HCEC 1CT (cell line): ENCODE data around the gene ELFN2.

Experiments used
- DNase-seq: peaks from one replicate; pipeline ENCODE4 v3.0.0-alpha.2; 2017

The ELFN2 gene

GRCh38 chr22:37425800-37426705 lies 1.2 kb downstream of the ELFN2 start:
- no peak for DNase-seq

DNA sequence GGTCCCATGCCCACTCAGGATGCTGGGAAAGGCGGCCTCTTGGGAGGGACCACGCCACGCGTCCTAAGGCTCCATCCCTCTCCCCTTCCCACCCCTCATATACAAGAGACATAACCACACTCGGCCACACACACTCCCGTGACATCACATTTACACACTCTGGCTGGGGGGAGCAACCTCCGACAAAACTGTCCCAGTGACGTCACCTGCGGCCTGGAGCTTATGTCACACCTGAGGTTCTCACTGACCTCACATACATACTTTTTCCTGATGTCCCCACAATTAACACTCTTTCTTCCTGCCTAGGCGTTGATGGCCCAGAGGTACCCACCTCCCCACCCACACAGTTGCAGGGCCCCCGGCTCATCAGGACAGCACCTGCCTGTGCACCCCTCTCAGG lies 1.9 kb downstream of the ELFN2 start:
- DNase-seq: no peak

DNA sequence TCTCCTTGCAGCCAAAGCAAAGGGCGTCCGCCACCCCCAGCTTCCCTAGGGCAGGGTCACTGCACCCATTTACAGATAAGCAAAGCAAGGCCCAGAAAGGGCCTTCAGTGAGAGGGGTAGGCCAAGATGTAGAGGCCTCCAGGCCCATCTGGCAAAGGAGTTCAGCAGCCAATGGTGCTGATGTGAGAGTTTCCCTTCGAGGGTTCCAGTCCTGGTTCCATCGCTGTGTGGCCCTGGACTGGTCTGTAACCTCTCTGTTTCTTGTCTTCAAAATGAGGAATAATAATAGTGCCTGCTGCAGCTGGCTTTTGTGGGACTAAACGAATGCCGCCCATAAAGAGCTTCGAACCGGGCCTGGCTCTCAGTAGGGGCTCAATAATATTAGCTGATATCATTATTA lies 4.0 kb downstream of the ELFN2 start:
- no peak for DNase-seq

- DNase-seq: no peak
These were observed 5.8 kb downstream of the ELFN2 start for GRCh38 chr22:37421468-37421877.

GRCh38 chr22:37420686-37421467 lies 6.4 kb downstream of the ELFN2 start:
- DNase-seq: no peak

DNA sequence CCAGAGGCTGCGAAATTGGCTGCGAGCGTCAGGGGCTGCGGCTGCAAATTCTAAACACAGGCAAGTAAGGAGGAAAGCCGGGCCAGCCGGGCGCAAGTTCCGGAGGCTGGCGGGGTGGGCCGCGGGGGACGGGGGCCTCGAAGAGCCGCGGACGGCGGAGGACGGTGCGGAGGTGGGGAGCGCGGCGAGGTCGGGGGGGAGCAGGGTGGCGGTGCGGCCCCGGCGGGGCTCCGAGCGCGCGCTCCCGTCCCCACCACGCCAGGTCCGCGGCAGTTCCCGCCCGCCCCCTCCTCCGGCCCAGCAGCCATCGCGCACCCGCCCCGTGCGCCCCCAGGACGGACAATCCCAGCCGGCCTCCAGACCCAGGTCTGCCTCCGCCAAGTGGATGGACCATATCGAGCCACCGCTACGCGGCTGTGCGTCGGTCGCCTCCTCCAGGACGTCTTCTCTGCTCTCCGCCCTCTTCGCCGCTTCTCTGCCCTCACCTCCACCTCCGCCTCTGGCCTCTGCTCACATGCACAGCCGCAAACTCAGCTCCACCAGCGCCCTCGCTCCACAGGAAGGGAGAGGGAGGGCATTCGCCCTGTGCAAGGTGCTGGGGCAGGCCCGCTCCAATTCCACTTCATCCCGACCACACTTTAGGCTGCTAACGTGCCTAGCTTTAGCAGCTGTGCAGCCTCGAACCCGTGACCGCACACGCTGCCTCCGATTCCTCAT lies 7.2 kb downstream of the ELFN2 start:
- no peak for DNase-seq

- DNase-seq: no peak
These were observed 7.8 kb downstream of the ELFN2 start for GRCh38 chr22:37419370-37419968.

DNA sequence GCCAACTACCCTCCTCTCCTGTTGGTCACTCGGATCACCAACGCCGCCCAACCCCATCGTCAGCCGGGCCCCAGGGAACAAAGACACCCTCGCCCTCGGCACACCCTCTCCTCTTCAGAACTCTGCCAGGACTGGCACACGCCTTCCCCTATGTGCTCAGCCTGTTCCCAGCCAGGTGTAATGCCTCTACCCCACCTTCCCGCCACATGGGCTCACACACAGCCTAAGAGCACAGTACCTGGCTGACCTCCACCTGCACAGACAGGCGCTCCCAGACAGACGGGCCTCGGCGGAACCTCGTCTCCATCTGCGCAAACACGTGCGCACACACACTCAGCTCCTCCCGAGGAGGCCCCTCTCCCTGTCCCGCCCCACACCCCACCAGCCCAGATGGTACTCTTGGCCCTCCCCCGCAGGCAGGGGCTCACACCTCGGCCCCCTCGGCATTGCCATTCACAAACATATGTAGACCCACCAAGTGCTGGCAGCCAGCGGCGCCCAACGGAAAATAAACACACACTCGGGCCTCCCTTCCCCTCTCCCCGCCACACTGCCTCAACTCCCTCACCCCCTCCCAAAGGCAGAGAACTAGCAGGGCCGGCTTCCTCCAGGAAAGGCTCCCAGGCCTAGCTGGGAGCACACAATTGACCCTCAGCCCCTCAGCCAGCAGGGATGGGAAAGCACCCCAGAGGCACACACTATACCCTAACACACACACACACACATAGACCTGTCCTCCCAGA lies 8.5 kb downstream of the ELFN2 start:
- DNase-seq: no peak

DNA sequence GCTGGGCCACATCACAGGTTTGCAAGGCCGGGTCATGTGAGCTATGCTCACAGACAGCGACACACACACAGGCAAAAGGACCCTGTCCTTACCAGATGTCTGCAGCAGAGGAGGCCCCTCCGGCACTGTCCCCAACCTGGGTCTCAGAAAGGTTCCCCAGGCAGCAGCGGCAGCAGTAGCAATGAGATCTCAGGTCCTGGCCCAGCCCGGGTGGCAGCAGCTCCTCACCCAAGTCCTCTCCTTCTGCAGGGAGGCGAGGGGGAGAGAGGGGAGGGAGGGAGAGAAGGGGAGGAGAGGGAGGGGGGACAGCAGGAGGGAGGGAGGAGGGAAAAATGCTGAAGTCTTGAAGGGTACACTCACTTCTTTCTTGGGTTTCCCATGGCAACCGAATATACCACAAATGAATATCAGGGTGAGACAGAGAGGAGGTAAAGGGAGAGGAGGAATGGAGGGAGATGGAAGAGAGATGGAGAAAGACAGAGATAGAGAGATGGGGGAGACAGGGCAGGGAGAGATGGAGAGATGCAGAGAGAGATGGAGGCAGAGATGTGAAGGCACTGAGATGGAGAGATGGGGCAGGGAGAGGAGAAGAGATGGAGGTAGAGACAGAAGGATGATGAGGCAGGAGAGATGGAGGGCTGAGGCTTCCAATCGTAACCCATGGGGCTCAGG lies 9.5 kb downstream of the ELFN2 start:
- no peak for DNase-seq

DNA sequence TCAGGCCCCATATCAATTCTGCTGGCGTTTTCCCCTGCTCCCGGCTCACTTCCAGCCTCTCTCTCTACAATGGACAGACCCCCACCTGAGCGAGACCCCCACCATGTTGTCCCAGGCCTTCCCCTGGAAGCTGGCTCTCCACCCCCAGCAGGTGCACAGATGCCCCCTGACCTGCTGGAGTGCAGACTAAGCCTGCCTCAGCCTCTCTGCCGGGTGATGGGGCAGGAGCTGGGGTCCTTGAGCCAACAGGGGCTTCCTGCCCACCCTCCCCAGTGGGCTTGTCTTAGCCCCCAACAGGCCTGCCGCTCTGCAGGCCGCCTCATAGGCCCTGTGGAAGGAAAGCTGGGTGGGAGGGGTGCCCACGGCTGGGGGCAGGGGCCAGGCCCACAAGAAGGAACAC lies 10.0 kb downstream of the ELFN2 start:
- DNase-seq: no peak

DNA sequence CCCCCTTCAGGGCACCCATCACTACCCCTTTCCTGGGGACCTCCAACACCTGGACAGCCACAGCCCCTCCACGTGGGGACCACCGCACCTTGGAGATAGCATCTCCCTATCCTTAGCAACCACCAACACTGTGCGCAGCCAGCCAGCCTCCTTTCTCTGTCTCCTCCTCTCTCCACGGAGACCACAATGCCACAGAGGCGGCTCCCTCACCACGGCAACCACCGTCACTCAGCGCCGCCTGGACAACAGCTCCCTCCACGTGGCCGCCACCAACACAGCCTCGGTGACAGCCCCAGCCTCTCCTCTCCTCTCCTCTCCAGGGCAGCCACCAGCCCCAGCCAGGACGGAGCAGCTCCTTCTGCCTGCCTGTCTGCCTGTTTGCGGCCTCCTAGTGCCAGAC lies 10.5 kb downstream of the ELFN2 start:
- DNase-seq: no peak

GRCh38 chr22:37416389-37416788 lies 10.9 kb downstream of the ELFN2 start:
- DNase-seq: no peak

- no peak for DNase-seq
These were observed 12.1 kb downstream of the ELFN2 start for GRCh38 chr22:37415210-37415609.

DNA sequence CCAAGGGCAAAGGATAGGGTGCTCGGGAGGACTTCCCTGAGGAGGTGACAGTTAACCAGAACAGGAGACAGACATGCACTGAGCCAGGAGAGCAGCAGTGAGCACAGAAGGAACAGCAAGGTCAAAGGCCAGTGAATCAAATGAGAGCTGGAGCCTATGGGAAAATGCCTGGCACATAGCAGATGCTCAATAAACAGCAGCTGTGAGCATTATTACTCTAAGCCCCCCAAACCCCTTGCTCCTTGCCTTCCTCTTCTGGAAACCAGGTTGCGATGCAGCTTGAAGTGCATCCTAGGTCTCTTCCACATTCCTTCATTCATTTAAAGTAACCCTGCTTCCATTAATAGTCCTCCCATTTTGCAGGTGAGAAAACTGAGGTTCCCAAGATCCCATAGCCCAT lies 13.0 kb downstream of the ELFN2 start:
- no peak for DNase-seq

- no peak for DNase-seq
These were observed 13.7 kb downstream of the ELFN2 start for GRCh38 chr22:37413546-37413945.

- DNase-seq: no peak
These were observed 14.6 kb downstream of the ELFN2 start for GRCh38 chr22:37412495-37413250.

DNA sequence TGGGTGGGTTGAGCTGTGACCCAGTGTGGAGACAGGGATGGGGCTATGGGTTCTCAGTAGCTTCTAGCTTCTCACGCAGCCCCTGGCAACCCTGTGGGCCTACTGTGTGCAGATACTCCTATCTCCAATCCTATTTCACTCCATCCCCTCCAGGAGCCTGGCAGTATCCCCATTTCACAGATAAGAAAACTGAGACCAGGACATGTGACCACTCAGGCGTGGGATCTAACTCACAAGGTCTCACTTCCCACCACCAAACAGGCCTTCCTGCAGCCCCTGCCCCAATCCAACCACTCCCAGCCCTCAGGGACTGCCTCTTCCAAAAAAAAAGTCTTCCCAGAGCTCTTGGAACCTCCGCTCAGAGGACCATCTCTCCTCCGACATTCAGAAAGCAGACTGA lies 15.6 kb downstream of the ELFN2 start:
- DNase-seq: no peak

DNA sequence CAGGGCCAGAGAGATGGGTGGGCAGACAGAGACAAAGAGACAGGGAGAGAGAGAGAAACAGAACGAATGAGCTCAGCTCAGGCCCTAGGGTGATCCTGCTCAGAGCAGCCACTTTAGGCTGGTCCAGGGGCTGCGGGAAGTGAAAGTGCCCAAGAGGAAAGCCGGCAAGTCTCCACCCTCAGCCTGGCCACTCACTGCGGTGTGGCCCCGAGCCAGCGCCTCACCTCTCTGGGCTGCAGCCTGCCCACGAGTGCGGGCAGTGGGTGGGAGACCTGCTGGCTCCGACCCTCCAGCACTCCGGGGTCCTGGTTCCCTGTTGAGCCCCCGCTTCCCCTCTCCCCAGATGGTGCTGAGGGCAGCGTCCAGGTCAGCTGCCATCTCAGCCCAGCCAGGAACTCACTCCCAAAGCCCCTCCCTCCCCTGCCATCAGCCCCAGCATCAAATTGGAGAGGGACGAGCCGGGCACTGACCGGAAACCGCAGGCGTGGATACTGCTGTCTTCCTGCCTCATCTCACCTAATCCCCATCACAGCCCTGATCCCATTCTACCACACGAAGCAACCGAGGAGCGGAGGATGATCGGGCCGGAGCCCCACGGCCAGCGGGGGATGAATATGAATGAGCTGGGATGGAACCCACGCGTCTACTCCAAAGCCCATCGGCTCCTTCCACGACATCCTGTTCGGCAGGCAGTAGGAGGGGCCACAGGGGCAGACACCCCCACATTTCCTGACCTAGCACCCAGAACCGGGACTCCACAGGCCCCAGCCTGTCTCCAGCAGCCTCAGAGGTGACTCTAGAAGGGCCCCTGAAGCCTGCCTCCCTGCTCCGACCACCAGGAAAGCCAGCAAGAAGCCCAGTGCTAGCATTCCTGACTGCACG lies 16.9 kb downstream of the ELFN2 start:
- DNase-seq: no peak

DNA sequence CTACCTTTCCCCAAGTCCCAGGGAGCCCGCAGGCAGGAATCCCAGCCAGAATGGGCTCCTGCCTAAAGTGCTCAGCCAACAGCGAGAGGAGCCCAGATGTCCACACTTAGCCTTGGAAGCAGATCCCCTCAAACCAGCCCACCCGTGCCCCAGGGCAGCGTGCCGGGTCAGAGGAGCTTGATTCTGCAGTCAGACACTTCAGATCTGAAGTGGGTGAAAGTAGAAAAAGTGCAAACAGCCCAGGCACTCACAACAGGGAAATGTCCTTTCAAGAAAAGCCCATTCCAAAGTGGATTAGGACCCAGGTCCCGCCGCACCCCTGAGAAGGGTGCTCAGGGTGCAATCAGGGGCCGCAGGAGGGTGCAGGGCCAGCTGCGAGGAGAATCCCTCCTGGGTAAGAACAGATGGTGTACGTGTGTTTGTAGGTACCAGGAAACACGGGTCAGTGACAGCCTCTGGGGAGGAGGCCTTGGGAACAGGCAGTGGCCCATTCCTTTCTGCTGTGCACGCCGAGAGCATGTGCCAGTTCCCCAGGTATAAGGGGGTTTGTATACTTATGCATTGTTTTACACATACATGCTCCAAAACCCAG lies 17.7 kb downstream of the ELFN2 start:
- DNase-seq: no peak

DNA sequence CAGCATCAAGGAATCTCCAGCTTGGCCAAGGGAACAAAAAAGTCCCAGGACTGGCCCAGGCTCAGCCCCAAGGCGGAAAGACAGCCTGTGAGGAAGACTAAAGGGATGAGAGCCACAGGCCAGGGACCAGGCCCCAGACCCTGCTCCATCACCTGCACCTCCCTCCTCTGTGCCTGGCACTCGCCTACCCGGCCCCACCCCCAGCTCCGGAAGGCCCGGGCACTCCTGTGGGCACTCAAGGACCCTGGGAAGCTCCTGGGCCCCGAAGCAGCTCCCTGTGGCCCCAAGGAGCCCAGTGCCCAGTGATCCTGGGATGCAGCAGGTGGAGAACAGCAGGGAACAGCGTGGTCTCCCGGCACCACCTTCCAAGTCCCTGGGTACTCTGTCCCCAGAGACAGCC lies 18.2 kb downstream of the ELFN2 start:
- no peak for DNase-seq
